ENCODE data around the gene MSMP.

The MSMP gene

GRCh38 chr9:35754264-35754663 is at the start of gene MSMP:
Gene MSMP, minus strand, starts transcription at chr9:35754276. Its CDS starts 147 bp downstream, at chr9:35754129.
- no peak for DNase-seq

- DNase-seq, result no peak
Observed at GRCh38 chr9:35801328-35802128, 47.5 kb upstream of the MSMP start.

GRCh38 chr9:35800530-35800929 is 46.5 kb upstream of the MSMP start:
- DNase-seq, result no peak

- DNase-seq, result no peak
Observed at GRCh38 chr9:35798658-35799374, 44.7 kb upstream of the MSMP start.

- no peak for DNase-seq
Observed at GRCh38 chr9:35797311-35798109, 43.4 kb upstream of the MSMP start.

- no peak for DNase-seq
Observed at GRCh38 chr9:35795695-35796094, 41.6 kb upstream of the MSMP start.

- peak; percentile 42 for DNase-seq
Observed at GRCh38 chr9:35793461-35793860, 39.4 kb upstream of the MSMP start.

GRCh38 chr9:35792826-35793225 is 38.8 kb upstream of the MSMP start:
- DNase-seq, result no peak

- no peak for DNase-seq
Observed at GRCh38 chr9:35792024-35792813, 38.1 kb upstream of the MSMP start.

- DNase-seq, result no peak
Observed at GRCh38 chr9:35791297-35791921, 37.3 kb upstream of the MSMP start, which contains the start of gene NPR2. Gene NPR2, plus strand, starts transcription at chr9:35791591. Its CDS starts 818 bp downstream, at chr9:35792409.

- peak; percentile 84 for DNase-seq
Observed at GRCh38 chr9:35790385-35791296, 36.6 kb upstream of the MSMP start.

- no peak for DNase-seq
Observed at GRCh38 chr9:35790025-35790384, 35.9 kb upstream of the MSMP start.

GRCh38 chr9:35789541-35789940 is 35.5 kb upstream of the MSMP start:
- DNase-seq, result no peak

- no peak for DNase-seq
Observed at GRCh38 chr9:35783418-35783817, 29.3 kb upstream of the MSMP start.

- no peak for DNase-seq
Observed at GRCh38 chr9:35781066-35781465, 27.0 kb upstream of the MSMP start.

- no peak for DNase-seq
Observed at GRCh38 chr9:35778496-35778895, 24.4 kb upstream of the MSMP start.

- no peak for DNase-seq
Observed at GRCh38 chr9:35776018-35776417, 21.9 kb upstream of the MSMP start.

- no peak for DNase-seq
Observed at GRCh38 chr9:35774907-35775635, 21.0 kb upstream of the MSMP start.

- DNase-seq, result no peak
Observed at GRCh38 chr9:35771943-35772342, 17.9 kb upstream of the MSMP start.

GRCh38 chr9:35771534-35771933 is 17.5 kb upstream of the MSMP start:
- no peak for DNase-seq

All from NCI-H524 treated with DMSO at 0.1 percent for 48 hours (cell line).